GM19328 (cell line): ENCODE measurements around the gene RRP1B.
"Not testable (repeated sequence)": the region's sequence is repeated elsewhere in the genome, so short reads cannot be mapped to it uniquely, and the experiment has no call there.

Experiments
- ATAC-seq: cut with Tn5 transposase; IDR thresholded peaks from one replicate; pipeline ENCODE4 v1.9.1; 2021; ENCODE audit warnings: mild to moderate bottlenecking, moderate library complexity; ENCODE audit not compliant: unreplicated experiment

RRP1B gene

GRCh38 chr21:43667191-43667904 is 8.0 kb downstream of the RRP1B start:
- ATAC-seq, result no peak

- ATAC-seq, result no peak
Observed at GRCh38 chr21:43669828-43670605, 10.7 kb downstream of the RRP1B start.

GRCh38 chr21:43675871-43676270 is 16.5 kb downstream of the RRP1B start:
- ATAC-seq, result no peak

GRCh38 chr21:43676391-43676790 is 17.0 kb downstream of the RRP1B start:
- no peak for ATAC-seq

GRCh38 chr21:43679951-43680350 is 20.6 kb downstream of the RRP1B start:
- ATAC-seq, result no peak

GRCh38 chr21:43680421-43680820 is 21.1 kb downstream of the RRP1B start:
- ATAC-seq, result not testable (repeated sequence)

- no peak for ATAC-seq
Observed at GRCh38 chr21:43681650-43682049, 22.3 kb downstream of the RRP1B start.

- ATAC-seq, result no peak
Observed at GRCh38 chr21:43684424-43684823, 25.1 kb downstream of the RRP1B start.

GRCh38 chr21:43686811-43687565 is 27.6 kb downstream of the RRP1B start:
- no peak for ATAC-seq

- no peak for ATAC-seq
Observed at GRCh38 chr21:43687566-43688399, 28.4 kb downstream of the RRP1B start.

- no peak for ATAC-seq
Observed at GRCh38 chr21:43688906-43689305, 29.5 kb downstream of the RRP1B start.

- no peak for ATAC-seq
Observed at GRCh38 chr21:43689556-43690337, 30.4 kb downstream of the RRP1B start.

- ATAC-seq, result no peak
Observed at GRCh38 chr21:43690346-43690745, 31.0 kb downstream of the RRP1B start.

GRCh38 chr21:43691086-43691795 is 31.9 kb downstream of the RRP1B start:
- no peak for ATAC-seq

- no peak for ATAC-seq
Observed at GRCh38 chr21:43691801-43692200, 32.4 kb downstream of the RRP1B start.

GRCh38 chr21:43692949-43693348 is 33.6 kb downstream of the RRP1B start:
- no peak for ATAC-seq

- no peak for ATAC-seq
Observed at GRCh38 chr21:43693981-43694380, 34.6 kb downstream of the RRP1B start.

- ATAC-seq, result no peak
Observed at GRCh38 chr21:43694437-43695079, 35.2 kb downstream of the RRP1B start.

GRCh38 chr21:43696214-43696613 is 36.9 kb downstream of the RRP1B start:
- ATAC-seq, result no peak
